Heart right ventricle (tissue), 16 donors: Measurements from ENCODE around the gene CBARP. TPM values are rescaled to one million over a fixed set of nuclear protein-coding genes. Genes with fewer than 3 reads are reported as not detected.

Experiments
- ATAC-seq, 8 donors: fragments of 200-7000 bp; cut with Tn5 transposase; one replicate each; pipeline ENCODE4 v1.9.1; 2020; ENCODE audit warnings: mild to moderate bottlenecking in 8 of 8, moderate library complexity in 8 of 8, moderate number of reproducible peaks in 1 of 8
- DNase-seq, 2 donors: peaks; one replicate each; pipeline ENCODE4 v3.0.0-alpha.2; 2020
- H3K27ac ChIP-seq, 10 donors: fragments of 200-600 bp; sonication (generic) in 2 of 10; one replicate each; pipeline versions ENCODE4 v1.5.0 to v1.8.0; 2020 to 2022; ENCODE audit warnings: mild to moderate bottlenecking in 3 of 10
- H3K27me3 ChIP-seq, 7 donors: fragments of 200-600 bp; one replicate each; pipeline ENCODE4 v1.8.0; 2021 to 2022; ENCODE audit warnings: mild to moderate bottlenecking in 2 of 7
- H3K36me3 ChIP-seq, 9 donors: fragments of 200-600 bp; sonication (generic) in 1 of 9; one replicate each; pipeline versions ENCODE4 v1.5.0 to v1.8.0; 2020 to 2022; ENCODE audit warnings: mild to moderate bottlenecking in 2 of 9
- H3K4me1 ChIP-seq, 9 donors: fragments of 200-600 bp; sonication (generic) in 1 of 9; one replicate each; pipeline versions ENCODE4 v1.5.0 to v1.8.0; 2020 to 2022; ENCODE audit warnings: mild to moderate bottlenecking in 4 of 9
- H3K4me3 ChIP-seq, 10 donors: fragments of 200-600 bp; sonication (generic) in 2 of 10; one replicate each; pipeline versions ENCODE4 v1.5.0 to v1.8.0; 2020 to 2022; ENCODE audit warnings: mild to moderate bottlenecking in 7 of 10, moderate library complexity in 2 of 10
- H3K9me3 ChIP-seq, 11 donors: fragments of 200-600 bp in 10 of 11; sonication (generic) in 2 of 11; one replicate each; pipeline versions ENCODE4 v1.5.0 to v1.8.0; 2013 to 2022; ENCODE audit warnings: mild to moderate bottlenecking in 2 of 11, control low read depth in 1 of 11, moderate library complexity in 1 of 11
- WGBS, 2 donors: extraction: QIAGEN DNeasy Blood & Tissue Kit; methylation state at CpG; one replicate each; pipeline ENCODE4 v1.1.7; 2013; ENCODE audit warnings: inconsistent platforms in 1 of 2; 5-methylcytosine and 5-hydroxymethylcytosine counted together
- intact Hi-C, 10 donors: fragments of 100-400 bp; cut with DNase I; formaldehyde crosslinking; loops; one replicate each; pipeline versions ENCODE4 v1.11.1 to v1.14.2; 2022
- polyA plus RNA-seq, 2 donors: library from polyadenylated mRNA; stranded (reverse); fragments of 200-250 nt; gene quantifications; one replicate each; pipeline ENCODE4 v1.2.3, GENCODE V29; 2013
- total RNA-seq, 10 donors: library from RNA; stranded (reverse); fragmentation: NEBNext Ultra II Directional in 3 of 10; extraction: Animal tissue kit (Norgen Biotek cat#: 25700) in 3 of 10; gene quantifications; one replicate each; pipeline versions ENCODE4 v1.2.1 to v1.2.4, GENCODE V29; 2021 to 2023
- TF ChIP-seq, protein P1 (sequence below), 9 donors: fragments of 200-600 bp; sonication (generic) in 2 of 9; IDR thresholded peaks; one replicate each; pipeline versions ENCODE4 v1.5.0 to v1.8.0; 2021 to 2022; ENCODE audit warnings: antibody characterized with exemption in 9 of 9, mild to moderate bottlenecking in 5 of 9, moderate library complexity in 1 of 9
- donor health status: Arrhythmogenic right ventricular cardiomyopathy.
- donor health status: ischemic (EF 13 %, LVEDD 7.1; RV severe dilation, severe dysfunction).
- donor health status: healthy with polysubstance abuse.
- donor health status: DM: no; HTN: yes; CAD: no.
- donor health status: DM: no; HTN: no; CAD: no.
- donor health status: ischemic (EF 25% LVEDD 6.9; RV normal size, moderate dysfunction).
- donor health status: ischemic (EF 25% LVEDD 5.7; RV mildly dilated, moderate dysfunction).
- donor health status: healthy.
- donor health status: DM: yes; HTN: yes; CAD: no.
- donor health status: Ischemic cardiomyopathy.
- donor health status: ischemic (EF 35%, LVEDD 5.7; RV mildly dilated, moderate dysfunction).
- donor health status: nonischemic (EF 11% LVEDD 7.7; RV severe dilation, severe dysfunction).
- donor health status: DM: yes; HTN: yes; CAD: no.
- donor health status: PGD.
- donor health status: ischemic (EF 29% LVEDD 5.4; RV normal size, mild dysfunction).
- donor health status: nonischemic (EF 23%, LVEDD 6.1; RV moderate dilation, normal function).

Gene CBARP
- total and polyA plus RNA-seq, 12 donors = 0.73 to 2.2 (median 1.3) TPM

DNA sequence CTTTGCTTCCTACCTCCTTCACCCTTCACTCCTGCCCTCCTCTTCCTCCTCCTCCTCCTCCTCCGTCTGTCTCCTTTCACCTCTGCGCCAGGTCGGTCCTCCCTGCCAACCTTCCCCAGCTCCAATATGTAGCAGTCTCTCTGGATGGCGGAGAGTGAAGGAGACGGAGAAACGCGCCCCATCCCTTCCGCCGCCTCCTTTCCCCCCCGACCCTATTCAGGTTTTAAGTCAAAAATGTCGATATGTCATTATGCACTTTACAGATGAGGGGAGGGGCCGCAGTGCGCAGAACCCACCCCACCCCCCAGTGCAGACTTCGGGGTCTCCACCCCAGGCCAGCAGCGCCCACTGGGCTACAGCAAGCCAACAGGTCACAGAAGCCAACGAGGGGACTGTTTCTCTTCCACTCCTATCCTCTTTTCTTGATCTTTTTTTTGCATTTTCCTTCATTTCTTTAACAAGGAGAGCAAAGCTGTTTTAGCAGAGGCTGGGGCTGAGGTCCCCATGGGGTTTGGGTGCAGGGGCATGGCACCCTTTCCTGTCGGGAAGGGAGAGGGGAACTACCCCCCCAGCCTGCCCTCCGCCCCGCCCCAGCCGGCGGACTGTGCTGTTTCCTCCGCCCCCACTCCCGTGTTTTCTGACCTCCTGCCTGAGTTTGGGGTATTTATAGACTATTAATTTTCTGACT lies 19.8 kb upstream of the CBARP start:
- H3K4me1 ChIP-seq = peaks cover 56 to 97% (median 95%) of the 10 kb centered on the region in 9 donors
- WGBS, 2 donors = 60 to 67% methylated on average over 23 of the region's 23 CpGs
- peak overlapping the region; percentile 85 to 100 (median 98) for H3K27ac ChIP-seq
- TF ChIP-seq, protein P1, sequence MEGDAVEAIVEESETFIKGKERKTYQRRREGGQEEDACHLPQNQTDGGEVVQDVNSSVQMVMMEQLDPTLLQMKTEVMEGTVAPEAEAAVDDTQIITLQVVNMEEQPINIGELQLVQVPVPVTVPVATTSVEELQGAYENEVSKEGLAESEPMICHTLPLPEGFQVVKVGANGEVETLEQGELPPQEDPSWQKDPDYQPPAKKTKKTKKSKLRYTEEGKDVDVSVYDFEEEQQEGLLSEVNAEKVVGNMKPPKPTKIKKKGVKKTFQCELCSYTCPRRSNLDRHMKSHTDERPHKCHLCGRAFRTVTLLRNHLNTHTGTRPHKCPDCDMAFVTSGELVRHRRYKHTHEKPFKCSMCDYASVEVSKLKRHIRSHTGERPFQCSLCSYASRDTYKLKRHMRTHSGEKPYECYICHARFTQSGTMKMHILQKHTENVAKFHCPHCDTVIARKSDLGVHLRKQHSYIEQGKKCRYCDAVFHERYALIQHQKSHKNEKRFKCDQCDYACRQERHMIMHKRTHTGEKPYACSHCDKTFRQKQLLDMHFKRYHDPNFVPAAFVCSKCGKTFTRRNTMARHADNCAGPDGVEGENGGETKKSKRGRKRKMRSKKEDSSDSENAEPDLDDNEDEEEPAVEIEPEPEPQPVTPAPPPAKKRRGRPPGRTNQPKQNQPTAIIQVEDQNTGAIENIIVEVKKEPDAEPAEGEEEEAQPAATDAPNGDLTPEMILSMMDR (IDR thresholded peaks at IDR 0.05) = no peak
- peak overlapping the region in 3 of 10 donors; percentile 7 to 76 (median 11) for H3K4me3 ChIP-seq
- intact Hi-C loops = no loop called here
- peaks cover 15 to 61% (median 48%) of the 10 kb centered on the region in 9 donors for H3K36me3 ChIP-seq
- H3K27me3 ChIP-seq = no peaks in the 10 kb centered on the region
- no peak for ATAC-seq
- DNase-seq = no peak
- H3K9me3 ChIP-seq = no peaks in the 10 kb centered on the region

DNA sequence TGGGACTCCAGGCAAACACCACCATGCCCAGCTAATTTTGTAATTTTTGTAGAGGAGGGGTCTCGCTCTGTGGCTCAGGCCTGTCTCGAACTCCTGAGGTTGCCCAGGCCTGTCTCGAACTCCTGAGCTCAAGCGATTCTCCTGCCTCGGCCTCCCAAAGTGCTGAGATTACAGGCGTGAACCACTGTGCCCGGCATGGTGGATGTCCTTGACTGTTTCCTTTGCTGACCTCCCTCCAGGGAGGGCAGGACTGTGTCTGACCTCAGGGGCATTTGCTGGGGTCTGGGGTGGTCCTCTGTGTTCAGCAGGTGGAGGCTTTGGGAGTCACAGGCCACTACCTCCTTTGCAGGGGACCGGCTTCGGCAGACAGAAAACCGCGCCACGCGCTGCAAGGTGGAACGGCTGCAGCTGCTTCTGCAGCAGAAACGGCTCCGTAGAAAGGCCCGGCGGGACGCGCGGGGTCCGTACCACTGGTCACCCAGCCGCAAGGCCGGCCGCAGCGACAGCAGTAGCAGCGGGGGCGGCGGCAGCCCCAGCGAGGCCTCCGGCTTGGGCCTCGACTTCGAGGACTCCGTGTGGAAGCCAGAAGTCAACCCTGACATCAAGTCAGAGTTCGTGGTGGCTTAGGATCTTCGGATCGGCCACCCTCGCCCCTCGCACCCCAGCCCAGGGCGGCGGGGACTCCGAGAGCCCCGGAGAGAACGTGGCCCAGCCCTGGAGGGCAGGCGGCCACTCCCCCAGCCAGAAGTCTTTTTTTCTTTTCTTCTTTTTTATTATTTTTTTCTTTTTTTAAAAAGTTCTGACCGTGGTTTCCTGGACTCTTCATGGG lies 19.1 kb upstream of the CBARP start:
- ATAC-seq = no peak
- TF ChIP-seq, protein P1 (IDR thresholded peaks at IDR 0.05) = no peak
- intact Hi-C loops = no loop called here

DNA sequence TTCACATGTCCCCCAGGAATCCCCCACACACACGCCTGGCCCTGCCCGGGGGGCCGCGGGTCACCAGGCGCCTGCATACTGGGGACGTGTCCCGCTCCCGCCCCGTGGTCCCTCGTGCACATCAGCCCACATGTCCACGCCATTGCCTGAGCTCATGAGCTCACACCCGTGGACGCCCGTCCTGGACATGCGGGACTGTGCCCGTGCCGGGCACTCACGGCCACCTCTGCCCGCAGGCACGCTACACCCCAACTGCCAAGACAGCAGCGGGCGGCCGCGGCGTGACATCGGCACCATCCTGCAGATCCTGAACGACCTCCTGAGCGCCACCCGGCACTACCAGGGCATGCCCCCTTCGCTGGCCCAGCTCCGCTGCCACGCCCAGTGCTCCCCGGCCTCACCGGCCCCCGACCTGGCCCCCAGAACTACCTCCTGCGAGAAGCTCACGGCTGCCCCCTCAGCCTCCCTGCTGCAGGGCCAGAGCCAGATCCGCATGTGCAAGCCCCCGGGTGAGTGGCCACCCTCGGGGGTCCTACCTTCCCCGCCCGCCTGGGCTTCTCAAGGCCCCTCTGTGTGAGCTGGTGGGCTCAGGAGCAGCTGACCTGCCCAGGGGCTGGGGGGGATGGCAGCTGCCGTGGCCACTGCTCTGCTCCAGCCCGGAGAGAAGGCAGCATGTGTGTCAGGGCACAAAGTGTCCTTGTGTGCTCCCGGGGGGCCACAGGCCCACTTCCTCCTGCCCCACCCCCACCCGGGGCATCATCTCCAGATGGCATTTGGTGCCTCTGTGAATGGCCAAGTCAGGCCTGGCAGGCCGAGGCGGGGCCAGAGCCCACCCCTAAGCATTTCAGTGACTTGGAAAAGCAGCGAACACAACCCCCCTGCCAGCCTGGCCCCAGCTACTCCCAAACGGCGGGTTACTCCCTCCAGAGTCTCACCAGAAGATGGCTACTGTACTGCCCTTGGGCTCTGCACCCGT lies 17.7 kb upstream of the CBARP start:
- ATAC-seq (no peak), DNase-seq (no peak)
- Histone ChIP-seq H3K27me3 (no peaks in the 10 kb centered on the region), H3K9me3 (no peaks in the 10 kb centered on the region), H3K27ac (peak overlapping the region in 9 of 10 donors; percentile 95 to 100 (median 100)), H3K4me3 (no peak overlapping the region), H3K4me1 (peaks cover 47 to 97% (median 90%) of the 10 kb centered on the region in 9 donors), H3K36me3 (peaks cover 15 to 77% (median 50%) of the 10 kb centered on the region in 9 donors)
- TF ChIP-seq, protein P1 (IDR thresholded peaks at IDR 0.05) = no peak
- WGBS, 2 donors = 84 to 86% methylated on average over 51 to 52 of the region's 52 CpGs
- intact Hi-C loops = no loop called here

More for the DNA sequence above, 19.1 kb upstream of the CBARP start:
- Histone ChIP-seq H3K36me3 (peaks cover 15 to 63% (median 50%) of the 10 kb centered on the region in 9 donors), H3K4me3 (no peak overlapping the region), H3K9me3 (no peaks in the 10 kb centered on the region), H3K27me3 (no peaks in the 10 kb centered on the region), H3K4me1 (peaks cover 51 to 97% (median 93%) of the 10 kb centered on the region in 9 donors), H3K27ac (peak overlapping the region in 9 of 10 donors; percentile 29 to 100 (median 99))
- no peak for DNase-seq
- WGBS, 2 donors = 76 to 84% methylated on average over 46 of the region's 46 CpGs
